Measurements from ENCODE around the gene CYP2J2.

DNA sequence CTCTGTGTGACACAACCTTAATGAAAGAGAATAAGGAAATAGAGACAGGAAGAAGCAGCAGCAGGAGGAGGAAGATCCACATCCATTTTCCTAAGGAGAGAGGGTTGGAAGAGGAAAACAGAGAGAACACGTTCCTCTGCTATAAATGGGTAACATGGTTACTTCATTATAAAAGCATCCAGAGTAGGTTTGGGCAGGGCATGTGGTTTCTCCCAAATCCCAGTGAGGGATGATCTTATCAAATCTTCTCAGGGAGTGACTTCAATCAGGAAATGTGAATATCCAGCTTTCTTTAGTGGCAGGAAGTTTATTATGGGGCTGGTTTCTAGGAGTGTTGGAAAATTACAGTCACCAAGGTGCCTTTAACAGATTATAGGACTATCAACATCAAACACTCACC is 11.1 kb downstream of the CYP2J2 start:
- TF ChIP-seq, protein P1, sequence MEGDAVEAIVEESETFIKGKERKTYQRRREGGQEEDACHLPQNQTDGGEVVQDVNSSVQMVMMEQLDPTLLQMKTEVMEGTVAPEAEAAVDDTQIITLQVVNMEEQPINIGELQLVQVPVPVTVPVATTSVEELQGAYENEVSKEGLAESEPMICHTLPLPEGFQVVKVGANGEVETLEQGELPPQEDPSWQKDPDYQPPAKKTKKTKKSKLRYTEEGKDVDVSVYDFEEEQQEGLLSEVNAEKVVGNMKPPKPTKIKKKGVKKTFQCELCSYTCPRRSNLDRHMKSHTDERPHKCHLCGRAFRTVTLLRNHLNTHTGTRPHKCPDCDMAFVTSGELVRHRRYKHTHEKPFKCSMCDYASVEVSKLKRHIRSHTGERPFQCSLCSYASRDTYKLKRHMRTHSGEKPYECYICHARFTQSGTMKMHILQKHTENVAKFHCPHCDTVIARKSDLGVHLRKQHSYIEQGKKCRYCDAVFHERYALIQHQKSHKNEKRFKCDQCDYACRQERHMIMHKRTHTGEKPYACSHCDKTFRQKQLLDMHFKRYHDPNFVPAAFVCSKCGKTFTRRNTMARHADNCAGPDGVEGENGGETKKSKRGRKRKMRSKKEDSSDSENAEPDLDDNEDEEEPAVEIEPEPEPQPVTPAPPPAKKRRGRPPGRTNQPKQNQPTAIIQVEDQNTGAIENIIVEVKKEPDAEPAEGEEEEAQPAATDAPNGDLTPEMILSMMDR (IDR thresholded peaks at IDR 0.05; ENCODE audit: insufficient read depth, low read depth, low read length), result no peak
- TF ChIP-seq EZH2 (IDR thresholded peaks at IDR 0.05; ENCODE audit: insufficient read depth, low read length), result no peak
